HCEC 1CT (cell line): ENCODE data around the gene YIF1A.
A peak's percentile ranks its signal among the peaks of the same experiment; 100 is the strongest.
"Not testable (repeated sequence)": the region's sequence is repeated elsewhere in the genome, so short reads cannot be mapped to it uniquely, and the experiment has no call there.

Experiments
- DNase-seq: peaks from one replicate; pipeline ENCODE4 v3.0.0-alpha.2; 2017

YIF1A gene

GRCh38 chr11:66310803-66311440 lies 22.0 kb upstream of the YIF1A start:
- DNase-seq, result not testable (repeated sequence)

GRCh38 chr11:66310324-66310723 lies 21.4 kb upstream of the YIF1A start:
- no peak for DNase-seq

DNA sequence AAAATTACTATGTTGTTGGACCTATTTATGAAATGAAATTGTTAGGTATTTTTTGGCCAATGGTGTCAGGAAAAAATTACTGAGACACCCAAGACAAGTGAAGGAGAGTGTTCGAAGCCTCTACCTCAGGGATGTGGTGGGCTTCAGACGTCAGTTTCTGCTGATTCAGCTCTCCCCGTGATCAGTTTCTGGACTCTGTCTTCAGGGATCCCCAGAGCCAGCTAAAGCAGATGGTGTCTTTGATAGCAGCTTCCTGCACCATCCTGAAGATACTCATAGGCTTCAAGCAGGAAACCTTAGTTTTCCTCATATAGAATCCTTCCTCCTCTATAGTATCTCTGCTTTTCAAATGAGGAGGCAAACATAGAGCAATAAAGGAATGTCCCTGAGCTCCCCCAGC lies 20.5 kb upstream of the YIF1A start:
- DNase-seq, result no peak

DNA sequence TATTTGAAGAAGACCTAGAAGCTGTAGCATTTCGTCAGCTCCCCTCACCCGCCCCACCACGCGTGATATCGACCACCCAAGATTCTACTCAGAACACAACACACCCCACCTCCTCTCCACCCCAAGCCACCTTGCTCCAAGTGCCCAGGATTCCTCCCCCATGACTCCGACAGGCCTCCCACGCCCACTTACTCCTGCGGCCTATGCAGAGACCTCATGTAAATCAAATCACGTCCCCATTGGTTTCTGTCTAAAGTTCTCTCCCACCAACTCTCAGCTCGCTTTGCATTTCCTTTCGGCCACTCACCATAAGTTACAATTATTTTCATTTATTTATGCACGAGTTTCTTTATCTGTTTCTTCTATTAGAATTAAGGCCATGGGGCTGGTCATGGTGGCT lies 13.7 kb upstream of the YIF1A start:
- DNase-seq, result no peak

DNA sequence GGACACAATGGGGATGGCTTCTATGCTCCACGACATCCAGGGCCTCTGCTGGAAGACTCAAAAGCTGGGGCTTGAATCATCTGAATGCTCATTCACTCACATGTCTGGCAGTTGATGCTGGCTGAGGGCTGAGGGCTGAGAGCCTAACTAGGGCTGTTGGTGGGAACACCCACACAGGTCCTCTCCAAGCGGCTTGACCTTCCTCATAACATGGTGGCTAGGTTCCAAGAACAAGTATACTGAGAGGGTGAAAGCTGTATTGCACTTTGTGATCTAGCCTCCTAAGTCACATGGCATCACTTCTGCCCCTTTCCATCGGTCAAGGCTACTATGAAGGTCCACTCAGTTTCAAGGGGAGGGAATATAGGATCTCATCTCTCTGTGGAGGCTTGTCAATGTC lies 10.2 kb upstream of the YIF1A start:
- DNase-seq, result no peak

DNA sequence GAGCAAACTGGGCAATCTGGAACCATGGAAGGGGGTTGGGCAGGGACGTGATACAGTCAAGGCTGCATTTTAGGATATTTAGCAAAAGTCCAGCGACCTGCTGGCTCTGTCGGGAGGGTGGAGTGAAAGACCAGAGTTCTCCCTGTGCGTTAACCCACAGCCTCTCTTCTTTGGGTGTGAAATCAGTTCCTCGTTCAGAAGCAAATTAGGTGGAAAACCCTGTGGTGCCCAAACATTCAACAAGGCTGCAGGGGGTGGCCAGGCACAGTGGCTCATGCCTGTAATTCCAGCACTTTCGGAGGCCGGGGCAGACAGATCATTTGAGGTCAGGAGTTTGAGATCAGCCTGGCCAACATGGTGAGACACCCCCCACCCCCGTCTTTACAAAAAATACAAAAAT lies 8.7 kb upstream of the YIF1A start:
- no peak for DNase-seq

DNA sequence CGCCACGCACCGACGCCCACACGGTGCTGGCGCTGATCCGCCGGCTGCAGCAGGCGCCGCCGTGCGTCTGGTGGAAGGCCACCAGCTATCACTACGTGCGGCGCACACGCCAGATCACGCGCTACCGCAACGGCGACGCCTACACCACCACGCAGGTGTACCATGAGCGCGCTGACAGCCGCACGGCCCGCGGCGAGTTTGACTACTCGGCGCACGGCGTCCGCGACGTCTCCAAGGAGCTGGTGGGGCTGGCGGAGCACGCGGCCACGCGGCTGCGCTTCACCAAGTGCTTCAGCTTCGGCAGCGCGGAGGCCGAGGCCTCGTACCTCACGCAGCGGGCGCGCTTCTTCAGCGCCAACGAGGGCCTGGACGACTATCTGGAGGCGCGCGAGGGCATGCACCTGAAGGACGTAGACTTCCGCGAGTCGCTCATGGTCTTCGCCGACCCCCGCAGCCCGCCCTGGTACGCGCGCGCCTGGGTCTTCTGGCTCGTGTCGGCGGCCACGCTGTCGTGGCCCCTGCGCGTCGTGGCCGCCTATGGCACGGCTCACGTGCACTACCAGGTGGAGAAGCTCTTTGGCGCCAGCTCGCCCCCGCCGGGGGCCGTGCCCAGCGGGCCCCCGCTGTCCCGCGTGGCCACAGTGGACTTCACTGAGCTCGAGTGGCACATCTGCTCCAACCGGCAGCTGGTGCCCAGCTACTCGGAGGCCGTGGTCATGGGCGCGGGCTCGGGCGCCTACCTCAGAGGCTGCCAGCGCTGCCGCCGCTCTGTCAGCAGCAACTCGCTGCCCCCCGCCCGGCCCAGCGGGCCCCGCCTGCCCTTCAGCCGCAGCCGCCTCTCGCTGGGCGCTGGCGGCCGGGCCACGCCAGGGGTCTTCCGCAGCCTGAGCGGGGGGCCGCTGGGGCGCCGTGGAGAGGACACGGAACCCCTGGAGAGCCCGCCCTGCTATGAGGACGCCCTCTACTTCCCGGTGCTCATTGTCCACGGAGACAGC lies 6.0 kb upstream of the YIF1A start:
- no peak for DNase-seq

DNA sequence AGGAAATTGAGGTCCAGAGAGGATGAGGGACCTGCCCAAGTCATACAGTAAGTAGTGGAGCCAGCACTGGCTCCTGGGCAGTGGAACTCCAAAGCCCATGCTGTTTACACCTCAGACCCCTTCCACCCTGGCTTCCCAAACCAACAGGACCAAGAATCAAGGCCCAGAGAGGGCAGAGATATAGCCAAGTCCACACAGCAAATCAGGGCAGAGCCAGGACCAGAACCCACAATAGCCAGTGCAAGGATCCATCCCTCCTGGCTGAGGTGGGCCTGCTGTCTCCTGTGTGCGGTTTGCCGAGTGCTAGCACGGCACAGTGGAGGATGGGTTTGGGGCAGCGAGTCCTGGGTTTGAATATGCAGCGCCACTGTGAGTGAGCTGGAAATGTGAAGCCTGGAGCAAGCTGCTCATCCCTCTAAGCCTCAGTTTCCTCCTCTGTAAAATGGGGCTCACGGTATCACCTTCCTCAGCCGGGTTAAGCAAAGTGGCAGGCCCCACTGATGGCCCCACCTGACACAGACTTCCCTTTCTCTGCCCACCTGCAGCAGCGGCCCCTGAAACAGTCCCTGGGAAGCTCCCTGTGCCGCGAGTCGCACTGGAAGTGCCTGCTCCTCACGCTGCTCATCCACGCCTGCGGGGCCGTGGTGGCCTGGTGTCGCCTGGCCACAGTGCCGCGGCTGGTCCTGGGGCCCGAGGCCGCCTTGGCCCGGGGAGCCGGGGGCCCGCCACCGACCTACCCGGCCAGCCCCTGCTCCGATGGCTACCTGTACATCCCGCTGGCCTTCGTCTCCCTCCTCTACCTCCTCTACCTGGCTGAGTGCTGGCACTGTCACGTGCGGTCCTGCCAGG lies 5.1 kb upstream of the YIF1A start:
- no peak for DNase-seq

DNA sequence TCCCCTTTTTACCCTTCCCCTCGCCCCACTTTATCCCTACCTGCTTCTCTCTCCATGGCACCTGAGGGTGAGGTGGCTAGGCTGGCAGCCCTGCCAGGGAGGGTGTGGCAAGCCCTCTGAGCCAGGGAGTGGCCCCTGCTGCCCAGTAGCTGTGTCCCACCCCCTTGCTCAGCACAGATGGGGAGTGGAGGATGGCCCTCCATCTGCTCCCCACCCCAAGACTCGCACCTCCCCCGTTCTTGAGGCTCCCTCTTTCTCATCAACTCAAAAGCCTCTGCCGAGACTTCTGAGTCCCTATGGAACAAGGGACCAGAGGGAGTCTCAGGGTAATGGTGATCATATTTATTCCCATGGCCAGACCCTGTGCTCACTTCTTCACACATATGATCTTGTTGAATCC lies 4.4 kb upstream of the YIF1A start:
- no peak for DNase-seq

GRCh38 chr11:66292543-66293332 lies 3.8 kb upstream of the YIF1A start:
- DNase-seq, result no peak

DNA sequence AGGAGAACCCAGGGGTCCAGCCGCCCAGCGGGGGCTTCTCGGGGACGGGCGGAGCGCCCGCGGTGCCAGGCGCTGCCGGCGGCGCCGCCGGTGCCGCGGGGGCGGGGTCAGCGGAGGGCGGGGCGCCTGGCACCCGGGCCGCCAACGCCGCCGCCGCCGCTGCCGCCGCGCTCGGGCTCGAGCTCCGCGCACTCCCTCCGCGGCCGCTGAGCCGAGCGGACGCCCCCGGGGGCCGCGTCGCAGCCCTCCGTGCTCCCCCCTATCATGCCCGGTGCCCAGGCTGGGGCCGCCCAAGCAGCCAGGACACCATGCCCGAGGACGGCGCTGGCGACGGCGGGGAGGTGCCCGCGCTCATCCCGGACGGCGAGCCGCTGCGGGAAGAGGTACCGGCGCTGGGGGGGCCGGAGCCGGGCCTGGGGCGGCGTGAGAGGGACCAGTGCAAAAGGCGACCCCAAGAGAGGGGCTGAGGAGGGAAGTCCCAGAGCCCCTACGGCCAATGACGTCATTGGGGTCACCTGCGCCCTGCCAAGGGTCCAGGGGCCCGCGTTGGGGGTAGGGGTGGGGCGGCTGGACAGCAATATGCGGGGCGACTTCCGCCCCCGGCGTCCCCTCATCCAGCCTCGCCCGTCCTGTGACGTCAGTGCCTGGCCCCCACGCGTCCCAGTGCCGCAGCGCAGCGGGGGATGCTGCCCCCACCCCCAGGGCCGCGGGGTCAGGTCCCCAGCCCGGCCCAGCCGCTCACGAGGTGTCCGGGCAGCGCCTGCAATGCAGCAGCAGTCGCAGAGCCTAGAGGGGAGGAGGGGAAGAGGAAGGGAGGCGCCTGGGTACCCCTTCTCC lies 3.0 kb upstream of the YIF1A start, which contains the start of gene TMEM151A:
Gene TMEM151A, plus strand, starts transcription at position 189 of the 837 bp plus-strand sequence. Its CDS starts 120 bp downstream, at position 309.
- DNase-seq, result no peak

- no peak for DNase-seq
Measured at GRCh38 chr11:66291303-66291705, 2.4 kb upstream of the YIF1A start.

DNA sequence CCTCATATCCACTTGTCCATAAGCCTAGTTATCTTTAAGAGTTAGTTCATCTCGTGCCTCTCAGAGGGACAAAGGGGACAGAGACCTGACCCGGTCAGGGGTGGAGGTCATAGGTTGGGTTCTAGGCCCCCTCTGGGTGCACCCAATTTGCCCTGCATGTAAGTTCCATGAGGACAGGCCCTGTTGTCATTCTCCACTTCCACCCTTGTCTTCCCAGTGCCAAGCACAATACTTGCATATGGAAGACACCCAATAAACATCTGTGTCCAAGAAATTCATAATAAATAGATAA lies 1.3 kb upstream of the YIF1A start:
- DNase-seq, result no peak

GRCh38 chr11:66289548-66290329 lies 796 bp upstream of the YIF1A start:
- DNase-seq, result no peak

DNA sequence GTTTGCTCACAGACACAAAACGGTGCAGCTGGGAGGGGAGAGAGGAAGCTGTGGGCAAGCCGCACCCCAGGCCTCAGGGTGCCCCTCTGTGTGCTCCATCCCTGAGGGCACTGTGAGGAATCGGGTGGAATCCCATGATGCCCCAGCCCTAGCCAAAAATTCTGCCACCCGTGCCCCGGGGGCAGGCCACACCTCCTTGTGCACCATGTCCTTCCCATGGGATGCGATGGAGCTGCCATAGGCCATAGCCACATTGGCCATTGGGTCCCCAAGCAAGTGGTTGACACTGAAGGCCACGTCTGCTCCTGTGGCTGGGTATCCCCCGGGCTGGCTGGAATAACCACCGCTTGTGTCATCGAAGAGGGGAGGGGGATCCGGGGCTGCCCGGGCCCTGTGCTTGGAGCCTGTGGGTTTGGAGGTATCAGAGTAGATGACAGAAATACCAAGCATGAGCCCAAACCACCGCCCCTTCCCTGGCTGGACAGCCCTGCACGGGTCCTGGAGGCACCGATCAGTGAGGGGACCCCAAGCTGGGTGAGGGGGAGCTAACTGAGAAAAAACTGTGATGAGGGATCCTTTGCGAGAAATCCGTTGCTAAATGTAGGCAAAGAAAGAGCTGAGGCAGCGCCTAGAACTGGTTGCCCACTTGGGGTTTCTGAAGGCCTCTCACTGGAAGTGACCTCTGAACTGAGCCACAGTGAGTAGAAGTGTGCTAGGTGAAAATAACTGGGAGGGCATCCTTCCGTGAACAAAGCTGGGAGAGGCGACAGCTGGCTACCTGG lies 863 bp downstream of the YIF1A start:
- peak; percentile 10 for DNase-seq

DNA sequence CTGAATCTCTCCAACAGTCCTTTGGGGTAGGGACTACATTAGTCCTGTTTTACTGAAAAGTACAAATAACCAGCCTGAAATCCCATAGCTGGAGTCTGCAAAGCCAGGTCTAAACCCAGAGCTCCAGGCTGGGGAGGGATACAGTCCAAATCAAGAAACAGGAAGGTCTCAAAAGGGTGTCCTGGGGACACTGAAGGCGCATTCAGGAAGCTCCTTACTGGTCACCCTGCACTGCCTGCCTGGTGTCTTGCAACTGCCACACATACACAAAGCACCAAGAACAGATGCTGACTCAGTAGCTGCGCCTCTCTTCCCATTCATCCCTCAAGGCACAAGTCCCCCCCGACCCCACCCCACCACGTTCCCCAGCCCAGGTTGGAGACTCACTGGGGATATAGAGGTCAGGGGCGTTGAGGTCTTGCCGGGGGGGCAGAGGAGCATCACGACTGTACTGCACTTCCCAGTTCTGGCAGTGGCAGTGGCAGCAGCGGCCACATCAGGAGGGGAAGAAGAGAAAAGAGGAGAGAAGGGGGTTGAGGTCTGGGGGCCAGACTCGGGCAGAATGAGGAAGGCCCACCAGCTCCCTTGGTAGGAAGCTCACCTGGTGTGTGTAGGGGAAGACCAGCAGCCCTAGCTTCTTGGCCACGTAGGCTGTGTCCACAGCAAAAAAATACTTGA lies 1.6 kb downstream of the YIF1A start:
- no peak for DNase-seq

DNA sequence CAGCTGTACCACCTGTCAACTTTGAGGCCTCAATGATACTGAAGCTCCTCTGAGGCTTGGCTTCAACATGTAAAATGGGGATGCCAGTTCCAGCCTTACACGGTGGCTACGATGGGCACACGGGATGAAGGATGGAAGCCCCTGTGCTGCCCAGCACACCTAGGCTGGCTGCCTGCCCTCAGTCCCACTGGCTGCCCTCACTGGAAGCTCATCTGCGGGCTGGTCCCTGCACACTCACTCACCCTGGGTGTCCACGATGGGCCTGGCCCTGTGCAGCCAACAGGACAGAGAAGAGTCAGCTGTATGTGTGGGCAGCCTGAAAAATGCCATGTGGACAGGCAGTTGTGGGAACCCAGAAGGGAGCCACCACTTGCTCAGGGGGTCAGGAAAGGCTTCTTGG lies 2.2 kb downstream of the YIF1A start:
- DNase-seq, result no peak

DNA sequence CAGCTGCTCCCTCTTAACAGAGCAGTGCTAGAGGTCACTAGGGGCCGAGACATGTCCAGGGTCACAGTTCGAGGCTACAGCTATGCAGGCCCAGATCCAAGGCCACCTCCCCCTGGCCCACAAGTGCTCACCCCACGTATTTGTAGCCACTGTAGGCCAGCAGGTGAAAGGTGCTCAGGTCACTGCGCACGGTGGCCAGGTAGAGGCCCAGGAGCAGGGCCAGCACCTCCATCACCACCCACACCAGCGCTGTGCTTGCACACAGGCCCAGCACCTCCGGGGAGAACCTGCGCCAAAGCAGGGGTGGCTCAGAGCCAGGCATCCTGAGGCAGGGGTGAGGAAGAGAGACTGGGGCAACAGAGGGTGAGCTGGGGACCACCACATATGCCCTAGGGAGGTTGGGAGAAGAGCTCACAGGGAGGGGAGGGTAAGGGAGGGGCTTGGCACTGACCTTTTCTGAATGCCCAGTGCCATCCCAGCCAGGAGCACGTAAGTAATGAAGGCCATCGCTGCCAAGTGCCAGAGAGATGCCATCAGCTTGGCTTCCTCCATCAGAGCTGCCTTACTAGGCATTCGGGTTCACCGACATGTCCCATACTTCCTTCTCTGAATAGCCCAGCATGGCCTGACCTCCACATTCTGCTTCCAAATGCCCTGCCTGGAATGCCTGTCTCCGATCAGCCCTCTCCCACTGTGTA lies 3.5 kb downstream of the YIF1A start:
- no peak for DNase-seq
